Effector memory CD8-positive, alpha-beta T cell (primary cell): ENCODE results near the gene PLCH1.

Experiments used
- ATAC-seq: fragments of 150-1000 bp; cut with Tn5 transposase; replicated peaks from 2 replicates; pipeline ENCODE4 v1.10.0; 2021; ENCODE audit warnings: mild to moderate bottlenecking, moderate library complexity
- DNase-seq, 3 experiments: peaks; one replicate each; pipeline ENCODE4 v3.0.0; 2021
- H3K27ac Mint-ChIP-seq, 2 donors: one replicate each; pipeline ENCODE4 v1.8.0; 2022; ENCODE audit warnings: mild to moderate bottlenecking in 2 of 2, mixed read lengths in 2 of 2, moderate library complexity in 2 of 2
- H3K27me3 Mint-ChIP-seq, 2 donors: one replicate each; pipeline ENCODE4 v1.8.0; 2022; ENCODE audit warnings: mixed read lengths in 2 of 2
- H3K36me3 Mint-ChIP-seq: one replicate; pipeline ENCODE4 v1.8.0; 2022; ENCODE audit warnings: mild to moderate bottlenecking, moderate library complexity, mixed read lengths; ENCODE audit not compliant: insufficient read depth
- H3K4me1 Mint-ChIP-seq, 2 donors: one replicate each; pipeline ENCODE4 v1.8.0; 2022; ENCODE audit warnings: low read depth in 2 of 2, mixed read lengths in 2 of 2
- H3K4me3 Mint-ChIP-seq, 2 donors: one replicate each; pipeline ENCODE4 v1.8.0; 2022; ENCODE audit warnings: mild to moderate bottlenecking in 2 of 2, mixed read lengths in 2 of 2, moderate library complexity in 2 of 2
- H3K9me3 Mint-ChIP-seq, 2 donors: one replicate each; pipeline ENCODE4 v1.8.0; 2022; ENCODE audit warnings: mixed read lengths in 2 of 2

PLCH1 gene

GRCh38 chr3:155377847-155378246, 367.0 kb downstream of the PLCH1 start:
- H3K4me1 Mint-ChIP-seq: no peaks in the 10 kb centered on the region
- DNase-seq: no peak
- peaks cover 0 to 2% of the 10 kb centered on the region in 2 donors for H3K9me3 Mint-ChIP-seq
- H3K27me3 Mint-ChIP-seq: peaks cover 0 to 11% of the 10 kb centered on the region in 2 donors
- H3K27ac Mint-ChIP-seq: peak overlapping the region in 1 of 2 donors; percentile 59
- no peak overlapping the region for H3K4me3 Mint-ChIP-seq
- no peaks in the 10 kb centered on the region for H3K36me3 Mint-ChIP-seq
- ATAC-seq: no peak

DNA sequence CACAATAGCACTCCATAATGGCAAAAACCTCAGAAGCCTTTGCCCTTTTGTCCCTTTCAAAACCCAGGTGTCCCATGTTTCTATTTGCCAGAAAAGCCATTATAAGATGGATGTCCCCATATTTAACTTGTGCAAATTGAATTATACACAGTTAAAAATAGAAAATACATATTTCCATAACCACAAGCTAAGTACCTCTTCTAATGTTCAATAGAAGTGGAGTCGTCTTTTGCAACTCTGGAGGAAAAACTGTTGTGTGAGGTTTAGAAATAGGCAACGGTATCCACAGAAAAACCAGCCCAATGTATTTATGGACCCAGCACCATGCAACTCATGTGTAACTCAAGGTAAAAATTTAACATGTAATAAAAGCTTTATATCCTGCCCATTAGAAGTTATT, 367.8 kb downstream of the PLCH1 start:
- DNase-seq: no peak
- Mint-ChIP-seq H3K27ac (no peak overlapping the region), H3K4me1 (no peaks in the 10 kb centered on the region), H3K9me3 (peaks cover 0 to 2% of the 10 kb centered on the region in 2 donors), H3K4me3 (no peak overlapping the region), H3K36me3 (no peaks in the 10 kb centered on the region), H3K27me3 (peaks cover 0 to 11% of the 10 kb centered on the region in 2 donors)
- ATAC-seq: no peak

DNA sequence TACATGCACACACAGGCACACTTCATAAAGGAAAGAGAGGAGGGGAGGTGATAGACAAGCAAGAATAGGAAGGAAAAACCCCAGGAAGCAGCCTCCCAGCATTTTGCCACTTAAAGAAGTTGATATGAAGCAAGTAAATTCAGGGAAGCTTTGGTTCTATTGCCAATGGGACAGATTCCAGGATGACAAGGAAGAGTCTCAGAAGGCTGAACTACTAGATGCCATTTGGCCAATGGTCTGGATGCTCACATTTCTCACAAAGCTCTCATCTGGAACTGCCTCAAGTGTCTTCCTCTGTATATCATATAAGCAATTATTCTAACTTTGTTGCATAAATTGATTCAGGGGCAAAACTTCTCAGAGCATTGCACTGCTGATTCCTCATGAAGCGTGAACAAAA, 372.6 kb downstream of the PLCH1 start:
- H3K9me3 Mint-ChIP-seq: no peaks in the 10 kb centered on the region
- H3K4me3 Mint-ChIP-seq: no peak overlapping the region
- ATAC-seq: no peak
- no peaks in the 10 kb centered on the region for H3K27me3 Mint-ChIP-seq
- H3K36me3 Mint-ChIP-seq: no peaks in the 10 kb centered on the region
- no peak overlapping the region for H3K27ac Mint-ChIP-seq
- H3K4me1 Mint-ChIP-seq: no peaks in the 10 kb centered on the region
- DNase-seq: no peak

DNA sequence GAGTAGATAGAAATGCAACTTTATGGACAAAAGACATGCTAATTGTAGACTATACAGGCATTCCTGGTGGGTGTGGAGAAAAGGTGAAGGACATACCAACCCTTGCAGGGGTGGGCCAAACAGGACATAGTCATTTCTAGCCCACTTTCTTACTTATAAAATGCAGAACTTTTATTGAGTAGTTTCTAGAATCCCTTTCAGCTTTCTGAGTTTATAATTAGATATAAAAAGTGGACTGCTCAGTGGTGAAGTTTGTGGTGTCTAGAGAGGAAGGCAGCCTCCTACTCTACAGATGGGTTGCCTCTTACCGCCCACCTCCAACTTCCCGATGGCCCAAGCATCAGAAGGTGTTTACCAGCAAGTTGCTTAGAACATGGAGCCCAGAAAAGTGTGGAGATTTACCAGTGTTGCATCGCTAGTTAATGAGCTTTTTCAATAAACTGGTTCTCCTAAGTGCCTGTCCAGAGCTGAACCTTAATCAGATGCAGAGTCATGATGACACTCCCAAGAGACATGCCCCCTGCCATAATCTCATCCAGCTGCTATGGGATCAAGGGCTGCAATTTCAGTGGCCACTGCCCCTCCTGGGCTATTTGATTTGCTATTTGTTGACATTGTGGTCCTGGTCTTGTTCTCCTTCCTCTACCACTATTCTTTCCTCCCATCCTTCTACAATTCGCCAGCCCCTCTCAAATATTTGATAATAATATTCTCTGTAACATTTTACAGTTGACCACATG, 373.9 kb downstream of the PLCH1 start:
- no peaks in the 10 kb centered on the region for H3K4me1 Mint-ChIP-seq
- H3K27me3 Mint-ChIP-seq: no peaks in the 10 kb centered on the region
- no peaks in the 10 kb centered on the region for H3K9me3 Mint-ChIP-seq
- no peak overlapping the region for H3K4me3 Mint-ChIP-seq
- DNase-seq: no peak
- H3K36me3 Mint-ChIP-seq: no peaks in the 10 kb centered on the region
- H3K27ac Mint-ChIP-seq: no peak overlapping the region
- ATAC-seq: no peak

DNA sequence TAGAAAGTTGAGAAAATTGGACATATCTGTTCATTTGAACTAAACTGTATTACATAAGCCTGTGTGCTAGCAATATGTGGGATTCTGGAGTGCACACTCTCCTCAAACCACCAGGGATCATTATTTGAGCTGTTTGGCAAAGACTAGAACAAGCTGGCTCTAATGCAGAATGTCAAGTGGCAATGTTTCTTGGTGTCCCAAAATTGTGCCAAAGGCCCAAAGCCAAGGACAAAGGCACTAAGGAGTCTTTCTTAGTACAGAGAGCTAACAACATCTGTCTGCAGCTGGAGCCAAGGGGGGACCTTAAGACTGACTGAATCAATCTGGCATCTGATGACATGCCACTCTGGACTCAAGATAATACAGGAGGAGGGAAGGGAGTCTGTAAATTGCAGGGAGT, 374.7 kb downstream of the PLCH1 start:
- H3K9me3 Mint-ChIP-seq: no peaks in the 10 kb centered on the region

GRCh38 chr3:155369735-155370134, 375.1 kb downstream of the PLCH1 start:
- Mint-ChIP-seq H3K27ac (no peak overlapping the region), H3K36me3 (no peaks in the 10 kb centered on the region), H3K4me3 (no peak overlapping the region), H3K27me3 (no peaks in the 10 kb centered on the region), H3K4me1 (no peaks in the 10 kb centered on the region), H3K9me3 (no peaks in the 10 kb centered on the region)
- ATAC-seq (no peak), DNase-seq (no peak)

More for the DNA sequence above, 374.7 kb downstream of the PLCH1 start:
- Mint-ChIP-seq H3K27me3 (no peaks in the 10 kb centered on the region), H3K36me3 (no peaks in the 10 kb centered on the region), H3K4me3 (no peak overlapping the region), H3K4me1 (no peaks in the 10 kb centered on the region), H3K27ac (no peak overlapping the region)
- DNase-seq: no peak
- no peak for ATAC-seq

DNA sequence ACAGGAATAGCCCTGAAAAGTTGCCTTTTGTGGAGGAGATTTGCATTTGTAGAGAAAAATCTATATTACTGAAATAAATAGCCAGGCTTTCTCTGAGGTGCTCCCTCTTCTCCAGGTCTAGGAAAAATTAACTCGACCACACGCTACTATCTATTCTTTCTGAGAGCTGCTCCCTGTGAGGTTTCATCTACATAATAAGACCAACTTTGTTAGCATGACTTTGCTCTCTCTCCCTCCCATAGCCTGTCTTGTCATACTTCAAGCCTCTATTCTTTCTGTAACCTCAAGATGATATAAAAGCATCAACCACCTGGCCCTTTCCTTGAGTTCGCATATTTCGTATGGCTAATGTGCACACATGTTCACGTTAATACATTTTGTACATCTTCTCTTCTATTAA, 375.6 kb downstream of the PLCH1 start:
- ATAC-seq (no peak), DNase-seq (no peak)
- no peaks in the 10 kb centered on the region for H3K9me3 Mint-ChIP-seq
- no peak overlapping the region for H3K4me3 Mint-ChIP-seq
- H3K4me1 Mint-ChIP-seq: no peaks in the 10 kb centered on the region
- no peaks in the 10 kb centered on the region for H3K27me3 Mint-ChIP-seq
- H3K36me3 Mint-ChIP-seq: no peaks in the 10 kb centered on the region
- H3K27ac Mint-ChIP-seq: no peak overlapping the region

DNA sequence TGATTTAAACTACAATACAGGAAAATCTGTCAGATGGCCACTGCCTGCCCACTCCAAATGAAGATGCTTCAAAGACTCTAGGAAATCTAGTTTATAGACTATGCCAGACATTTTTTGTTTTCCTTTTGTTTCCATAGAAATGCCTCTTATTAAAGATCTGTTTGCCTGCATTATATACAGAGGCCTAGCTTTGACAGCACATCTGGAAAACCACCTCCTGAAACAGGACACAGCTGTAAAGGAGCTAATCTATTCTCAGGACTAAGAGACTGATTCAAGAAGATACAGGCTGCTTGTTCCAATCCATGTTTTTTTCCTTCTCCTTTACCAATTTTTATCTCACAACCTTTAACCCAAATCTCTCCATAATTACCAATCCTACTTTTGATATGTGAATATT, 376.1 kb downstream of the PLCH1 start:
- H3K36me3 Mint-ChIP-seq: no peaks in the 10 kb centered on the region
- ATAC-seq (no peak), DNase-seq (no peak)
- no peaks in the 10 kb centered on the region for H3K27me3 Mint-ChIP-seq
- H3K27ac Mint-ChIP-seq: no peak overlapping the region
- no peaks in the 10 kb centered on the region for H3K9me3 Mint-ChIP-seq
- no peaks in the 10 kb centered on the region for H3K4me1 Mint-ChIP-seq
- no peak overlapping the region for H3K4me3 Mint-ChIP-seq

DNA sequence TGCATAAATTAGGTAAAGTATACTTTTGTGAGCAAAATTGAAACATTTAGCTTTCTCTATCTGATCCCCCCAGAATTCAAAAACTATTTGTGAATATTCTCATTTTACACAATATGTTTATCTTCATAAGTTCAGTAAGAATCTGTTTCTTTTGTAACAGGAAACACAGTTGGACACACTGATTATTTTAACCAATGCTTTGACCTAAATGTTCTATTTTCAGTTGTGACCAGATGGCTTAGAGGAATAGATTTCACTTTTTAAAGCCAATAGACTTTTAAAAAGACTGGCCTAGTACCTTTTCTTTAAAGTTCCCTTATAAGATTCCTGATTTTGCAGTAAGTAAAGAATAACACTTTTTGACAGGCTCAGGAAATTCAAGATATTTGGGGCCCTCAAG, 377.4 kb downstream of the PLCH1 start:
- Mint-ChIP-seq H3K4me1 (no peaks in the 10 kb centered on the region), H3K27ac (no peak overlapping the region)
- no peak for DNase-seq

GRCh38 chr3:155365178-155365783, 379.6 kb downstream of the PLCH1 start:
- peaks cover 0 to 1% of the 10 kb centered on the region in 2 donors for H3K9me3 Mint-ChIP-seq
- H3K36me3 Mint-ChIP-seq: no peaks in the 10 kb centered on the region
- H3K4me1 Mint-ChIP-seq: no peaks in the 10 kb centered on the region
- ATAC-seq (no peak), DNase-seq (no peak)
- no peaks in the 10 kb centered on the region for H3K27me3 Mint-ChIP-seq
- H3K4me3 Mint-ChIP-seq: no peak overlapping the region
- no peak overlapping the region for H3K27ac Mint-ChIP-seq

More for the DNA sequence above, 377.4 kb downstream of the PLCH1 start:
- no peak for ATAC-seq
- Mint-ChIP-seq H3K27me3 (no peaks in the 10 kb centered on the region), H3K9me3 (peaks cover 0 to 1% of the 10 kb centered on the region in 2 donors), H3K4me3 (no peak overlapping the region), H3K36me3 (no peaks in the 10 kb centered on the region)

DNA sequence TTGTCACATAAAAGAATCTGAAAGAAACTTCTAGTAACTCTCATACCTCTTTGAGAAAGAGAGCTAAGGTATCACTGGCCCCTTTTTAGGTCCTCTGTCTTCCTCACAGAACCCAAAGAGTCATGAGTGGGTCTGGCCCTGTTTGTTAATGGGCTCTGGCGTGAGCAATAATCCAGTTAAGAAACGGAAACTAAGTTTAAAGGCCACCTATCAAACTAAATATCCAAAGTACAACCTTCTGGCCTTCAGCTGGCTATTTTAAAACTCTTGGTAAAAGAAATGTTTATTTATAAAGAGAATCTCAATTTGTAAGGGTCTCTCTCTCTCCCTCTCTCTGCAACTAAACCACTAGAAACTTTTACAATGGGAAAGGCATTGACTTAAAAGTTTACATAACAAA, 380.4 kb downstream of the PLCH1 start:
- Mint-ChIP-seq H3K9me3 (peaks cover 0 to 1% of the 10 kb centered on the region in 2 donors), H3K36me3 (no peaks in the 10 kb centered on the region), H3K4me3 (no peak overlapping the region), H3K27ac (no peak overlapping the region), H3K4me1 (no peaks in the 10 kb centered on the region), H3K27me3 (no peaks in the 10 kb centered on the region)
- ATAC-seq: no peak
- no peak for DNase-seq

DNA sequence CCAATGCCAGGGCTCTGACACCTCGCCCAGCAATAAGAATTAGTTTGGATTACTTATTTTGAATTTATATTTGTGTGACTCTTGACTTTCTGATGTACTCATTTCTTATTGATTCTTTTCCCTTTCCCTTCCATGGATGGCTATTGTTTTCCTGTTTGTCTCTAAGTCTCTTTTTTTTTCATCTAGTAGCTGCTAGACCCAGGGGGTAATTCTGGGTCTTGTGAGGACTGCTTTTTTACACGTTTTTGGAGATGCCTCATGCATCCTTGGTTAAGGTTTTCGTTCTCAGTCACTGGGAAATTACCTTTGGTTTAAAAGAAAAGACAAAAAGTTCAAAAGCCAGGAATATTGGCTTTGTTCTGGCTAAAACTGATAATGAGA, 381.2 kb downstream of the PLCH1 start:
- H3K27ac Mint-ChIP-seq: no peak overlapping the region
- H3K27me3 Mint-ChIP-seq: no peaks in the 10 kb centered on the region
- no peaks in the 10 kb centered on the region for H3K36me3 Mint-ChIP-seq
- ATAC-seq (no peak), DNase-seq (no peak)
- H3K9me3 Mint-ChIP-seq: peaks cover 0 to 1% of the 10 kb centered on the region in 2 donors
- H3K4me3 Mint-ChIP-seq: no peak overlapping the region
- H3K4me1 Mint-ChIP-seq: no peaks in the 10 kb centered on the region

GRCh38 chr3:155362808-155363689, 381.8 kb downstream of the PLCH1 start:
- Mint-ChIP-seq H3K9me3 (peaks cover 0 to 1% of the 10 kb centered on the region in 2 donors), H3K27ac (no peak overlapping the region), H3K4me1 (no peaks in the 10 kb centered on the region), H3K36me3 (no peaks in the 10 kb centered on the region), H3K27me3 (no peaks in the 10 kb centered on the region), H3K4me3 (no peak overlapping the region)
- no peak for ATAC-seq
- DNase-seq: no peak
